ENCODE data around the gene HSD17B2.
"Not testable (repeated sequence)": the region's sequence is repeated elsewhere in the genome, so short reads cannot be mapped to it uniquely, and the experiment has no call there.

The HSD17B2 gene

DNA sequence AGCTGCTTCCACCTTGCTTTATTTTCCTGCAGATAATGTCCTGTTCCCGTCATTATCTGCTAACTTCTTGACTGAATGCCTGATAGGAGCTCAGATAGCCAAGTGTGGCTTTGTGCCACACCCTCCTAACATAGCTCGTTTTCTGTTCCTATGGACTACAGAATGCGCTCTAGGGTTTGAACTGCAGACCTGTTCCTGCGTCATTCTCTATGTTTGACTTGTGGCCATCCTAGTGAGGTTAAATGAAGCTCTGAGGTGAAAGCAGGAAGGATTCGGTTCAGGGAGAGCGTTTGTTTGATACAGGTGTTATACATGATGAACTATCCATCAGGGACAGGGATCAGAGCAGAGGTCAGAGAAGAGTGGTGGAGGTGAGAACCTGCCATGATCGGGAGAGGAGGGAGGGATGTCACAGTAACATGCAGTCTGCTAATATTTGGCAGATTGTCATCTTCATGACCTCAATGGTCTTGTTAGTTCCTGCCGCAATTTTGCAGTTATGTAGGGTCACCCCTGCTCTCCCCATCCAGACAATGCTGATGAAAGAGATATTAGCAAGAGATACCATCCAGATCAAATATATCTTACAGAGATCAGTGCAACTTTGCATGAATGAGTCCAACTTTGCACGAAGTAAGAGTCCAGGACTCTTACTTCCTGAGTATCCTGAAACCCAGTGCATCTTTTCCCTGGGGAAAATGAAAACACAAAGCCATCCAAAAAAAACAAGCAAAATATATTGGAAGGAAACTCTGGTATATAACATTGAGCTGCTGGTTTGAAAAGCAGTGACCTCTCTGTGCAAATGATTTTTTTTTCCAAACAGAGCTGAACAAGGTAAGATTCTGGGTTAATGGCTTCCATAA lies 102.1 kb downstream of the HSD17B2 start:
- DNase-seq = no peak

DNA sequence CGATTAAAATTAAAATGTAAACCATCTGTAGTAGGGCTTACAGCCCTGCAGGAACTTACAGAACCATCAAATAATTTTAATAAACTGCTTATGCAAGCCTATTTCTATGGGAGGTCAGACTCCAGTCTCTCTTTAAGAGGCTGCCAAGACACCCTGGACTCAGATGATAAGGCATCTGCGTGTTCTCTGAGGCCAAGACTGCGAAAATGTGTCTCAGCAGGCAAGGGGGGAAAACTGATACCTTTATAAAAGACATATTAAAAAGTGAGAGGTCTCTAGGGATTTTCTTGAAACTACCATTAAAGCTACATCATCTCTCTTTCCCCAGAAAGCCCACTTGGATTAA lies 102.7 kb downstream of the HSD17B2 start:
- DNase-seq = no peak

DNA sequence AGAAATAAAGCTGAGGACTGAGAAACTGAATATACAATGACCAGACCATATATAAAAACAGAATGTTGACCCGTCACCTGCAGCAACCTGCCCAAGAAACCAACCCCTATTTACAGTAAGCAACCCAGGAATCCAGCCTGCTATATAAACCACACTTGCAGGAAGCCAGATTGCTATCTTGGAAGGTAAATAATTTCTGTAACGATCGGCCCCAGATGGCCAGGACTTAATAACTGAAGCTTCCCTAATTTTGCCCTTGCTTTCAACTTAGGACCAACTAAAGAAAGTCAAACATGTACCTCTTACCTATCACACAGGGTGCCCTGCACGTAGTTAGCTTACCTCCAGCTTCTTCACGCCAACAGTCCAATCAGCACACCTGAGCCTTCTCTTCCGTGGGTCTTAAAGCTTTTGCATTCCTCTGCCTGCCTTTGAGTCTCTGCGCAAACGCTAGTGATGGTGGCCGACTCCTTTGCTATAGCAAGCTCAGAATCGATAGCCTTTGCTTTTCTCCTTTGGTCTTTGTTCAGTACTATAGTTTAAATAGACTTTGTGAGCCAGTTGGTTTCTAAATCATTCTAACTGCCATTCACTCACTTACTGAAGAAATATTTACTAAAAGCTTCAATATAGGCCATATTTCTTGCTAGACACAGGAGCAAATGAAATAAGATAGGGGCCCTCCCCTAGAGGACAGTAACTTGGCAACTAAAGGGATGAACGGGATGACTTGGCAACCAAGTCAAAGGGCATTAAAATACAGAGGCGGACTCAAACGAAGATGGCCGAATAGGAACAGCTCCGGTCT lies 103.6 kb downstream of the HSD17B2 start:
- no peak for DNase-seq

DNA sequence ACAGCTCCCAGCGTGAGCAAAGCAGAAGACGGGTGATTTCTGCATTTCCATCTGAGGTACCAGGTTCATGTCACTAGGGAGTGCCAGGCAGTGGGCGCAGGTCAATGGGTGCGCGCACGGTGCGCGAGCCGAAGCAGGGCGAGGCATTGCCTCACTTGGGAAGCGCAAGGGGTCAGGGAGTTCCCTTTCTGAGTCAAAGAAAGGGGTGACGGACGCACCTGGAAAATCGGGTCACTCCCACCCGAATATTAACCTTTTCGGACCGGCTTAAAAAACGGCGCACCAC lies 104.2 kb downstream of the HSD17B2 start:
- DNase-seq = not testable (repeated sequence)

DNA sequence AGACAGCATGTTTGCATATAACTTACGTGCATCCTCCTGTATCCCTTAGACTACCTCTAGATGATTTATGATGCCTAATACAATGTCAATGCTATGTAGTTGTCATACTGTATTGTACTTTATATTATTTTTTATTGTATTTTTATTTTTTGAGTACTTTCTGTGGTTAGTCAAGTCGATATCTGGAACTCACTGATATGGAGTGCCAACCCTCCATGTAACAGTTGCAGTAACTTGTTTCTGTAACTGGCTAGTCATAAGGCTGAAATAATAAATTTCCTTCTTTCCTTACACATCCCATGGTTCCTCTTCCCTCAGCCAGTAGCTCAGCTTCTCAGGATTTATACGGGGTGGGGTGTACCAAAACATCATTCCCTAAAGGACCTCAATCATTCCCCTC lies 111.5 kb downstream of the HSD17B2 start:
- no peak for DNase-seq

DNA sequence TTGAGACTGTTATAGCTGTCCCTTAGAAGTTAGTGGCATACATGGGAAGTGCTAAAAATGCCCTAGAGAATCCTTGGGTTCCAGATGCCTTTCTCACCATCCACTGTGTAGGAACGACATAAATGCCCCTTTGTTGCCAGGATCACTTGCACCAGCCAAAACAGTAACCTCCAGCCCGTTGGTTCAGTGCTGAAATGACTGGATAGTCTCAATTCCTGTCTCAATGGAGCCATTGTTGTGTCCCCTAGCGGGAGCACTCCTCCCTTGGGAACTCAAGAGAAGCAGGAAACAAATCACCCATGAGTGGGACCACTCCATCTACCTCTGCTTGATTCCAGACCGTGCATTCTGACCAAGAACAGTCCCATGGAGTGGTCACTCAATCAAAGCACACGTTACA lies 111.9 kb downstream of the HSD17B2 start:
- DNase-seq = no peak

DNA sequence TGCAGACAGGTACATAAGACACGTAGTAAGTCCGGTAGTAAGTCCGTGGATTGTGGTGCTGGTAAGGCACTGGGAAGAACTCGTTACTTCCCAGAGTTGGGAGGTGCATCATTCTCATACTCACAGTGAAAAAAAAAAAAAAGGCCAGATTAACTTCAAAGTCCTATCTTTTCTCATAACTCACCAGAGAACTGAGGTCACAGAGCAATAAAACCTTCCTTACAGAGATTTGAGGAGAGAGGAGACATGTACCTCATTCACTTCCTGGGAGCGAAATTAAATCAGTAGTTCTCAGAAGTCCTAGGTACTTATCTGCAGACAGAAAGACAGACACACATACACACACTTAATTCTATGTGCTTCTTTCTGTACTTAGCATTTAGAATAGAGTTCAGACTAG lies 112.5 kb downstream of the HSD17B2 start:
- DNase-seq = no peak
